HCT116 (cell line): Measurements from ENCODE around the gene SDF2. TPM values are rescaled to one million over a fixed set of nuclear protein-coding genes. Genes with fewer than 3 reads are reported as not detected.

Experiments used
- ATAC-seq: fragments of 200-7000 bp; cut with Tn5 transposase; 2 replicates; pipeline ENCODE4 v1.9.1; 2020; ENCODE audit warnings: mild to moderate bottlenecking, moderate library complexity
- BruUV-seq: library from RNA; stranded (reverse); fragments of 400-500 nt; replicated peaks from 2 replicates; lab custom pipeline; 2021; lab: Mats Ljungman, UMichigan
- CTCF ChIA-PET: fragments of 300-600 bp; sonication (Branson Sonifier 250); formaldehyde crosslinking; loops from one replicate; lab custom pipeline; 2021; ENCODE audit warnings: antibody characterized with exemption; lab: Charles Lee
- POLR2A ChIA-PET: fragments of 300-600, 350-600 bp; sonication (Branson Sonifier 250); formaldehyde crosslinking; loops from one replicate; lab custom pipeline; 2021; ENCODE audit warnings: antibody characterized with exemption; lab: Charles Lee
- RAD21 ChIA-PET, 2 experiments: fragments of 300-600 bp; sonication (Branson Sonifier 250); formaldehyde crosslinking; loops; one replicate each; lab custom pipeline; 2023; ENCODE audit warnings: low total read pairs in 2 of 2; ENCODE audit not compliant: uncharacterized antibody in 2 of 2, unreplicated experiment in 2 of 2, low non-redundant PET in 1 of 2; lab: Charles Lee
- DNase-seq: peaks from one replicate; pipeline ENCODE4 v3.0.0-alpha.2; 2010; ENCODE audit warnings: low read depth, low spot score
- H2AFZ ChIP-seq: fragments of 200-600 bp; shearing (Covaris generic), sonication (generic); 2 replicates; pipeline ENCODE4 v1.6.1; 2017; ENCODE audit warnings: low read depth, mixed run types, mixed read lengths, antibody characterized with exemption, low read length; ENCODE audit not compliant: poor library complexity, severe bottlenecking
- H3K27ac ChIP-seq: 2 replicates; pipeline ENCODE4 v1.5.1; 2012; ENCODE audit warnings: low read depth, low read length
- H3K27me3 ChIP-seq: fragments of 200-600 bp; sonication (generic); 2 replicates; pipeline ENCODE4 v1.6.1; 2016; ENCODE audit warnings: mixed run types, low read length, mixed read lengths; ENCODE audit not compliant: insufficient read depth
- H3K36me3 ChIP-seq, 2 experiments: fragments of 200-500 bp in 1 of 2; fragments of 200-600 bp in 1 of 2; sonication (Bioruptor generic) in 1 of 2; sonication (generic) in 1 of 2; 2 replicates each; pipeline versions ENCODE4 v1.5.1 to v1.6.1; 2014 to 2016; ENCODE audit warnings: low read length in 2 of 2, inconsistent platforms in 1 of 2, mixed read lengths in 1 of 2, mixed run types in 1 of 2; ENCODE audit not compliant: insufficient read depth in 2 of 2, control insufficient read depth in 1 of 2
- H3K4me1 ChIP-seq, 2 experiments: fragments of 200-600 bp in 1 of 2; sonication (generic) in 1 of 2; 2 replicates each; pipeline versions ENCODE4 v1.5.1 to v1.6.1; 2012 to 2017; ENCODE audit warnings: low read length in 2 of 2, inconsistent platforms in 1 of 2, mild to moderate bottlenecking in 1 of 2, mixed read lengths in 1 of 2, mixed run types in 1 of 2, moderate library complexity in 1 of 2; ENCODE audit not compliant: insufficient read depth in 2 of 2, control insufficient read depth in 1 of 2
- H3K4me2 ChIP-seq: fragments of 200-600 bp; sonication (generic); 2 replicates; pipeline ENCODE4 v1.6.1; 2017; ENCODE audit warnings: mixed run types, low read length, mixed read lengths
- H3K4me3 ChIP-seq, 2 experiments: fragments of 200-600 bp in 1 of 2; sonication (generic) in 1 of 2; replicated peaks in 1 of 2; 2 replicates each; pipeline ENCODE4 v1.5.1; 2011 to 2016; ENCODE audit warnings: low read length in 2 of 2, control low read depth in 1 of 2, low read depth in 1 of 2, mild to moderate bottlenecking in 1 of 2, mixed read lengths in 1 of 2, mixed run types in 1 of 2
- H3K79me2 ChIP-seq: fragments of 200-600 bp; sonication (generic); 2 replicates; pipeline ENCODE4 v1.6.1; 2017; ENCODE audit warnings: mild to moderate bottlenecking, mixed run types, low read length, moderate library complexity, mixed read lengths; ENCODE audit not compliant: insufficient read depth
- H3K9ac ChIP-seq: fragments of 200-600 bp; sonication (generic); 2 replicates; pipeline ENCODE4 v1.6.1; 2016; ENCODE audit warnings: low read length, mixed read lengths
- H3K9me2 ChIP-seq: fragments of 200-600 bp; sonication (generic), shearing (Covaris generic); 2 replicates; pipeline ENCODE4 v1.6.1; 2017; ENCODE audit warnings: mixed run types, mild to moderate bottlenecking, moderate library complexity; ENCODE audit not compliant: insufficient read depth
- H3K9me3 ChIP-seq, 2 experiments: fragments of 200-500 bp in 1 of 2; fragments of 200-600 bp in 1 of 2; sonication (Bioruptor generic) in 1 of 2; sonication (generic) in 1 of 2; 2 replicates each; pipeline ENCODE4 v1.6.1; 2014 to 2017; ENCODE audit warnings: low read length in 2 of 2, mixed read lengths in 2 of 2, inconsistent platforms in 1 of 2, low read depth in 1 of 2, mild to moderate bottlenecking in 1 of 2, mixed run types in 1 of 2, moderate library complexity in 1 of 2; ENCODE audit not compliant: control insufficient read depth in 1 of 2, insufficient read depth in 1 of 2
- H4K20me1 ChIP-seq: fragments of 200-600 bp; sonication (generic), shearing (Covaris generic); 2 replicates; pipeline ENCODE4 v1.6.1; 2017; ENCODE audit warnings: mixed run types, mild to moderate bottlenecking, moderate library complexity; ENCODE audit not compliant: insufficient read depth
- CBX3 ChIP-seq: IDR thresholded peaks from 2 replicates; pipeline ENCODE4 v1.6.1; 2012; ENCODE audit warnings: low read depth
- CEBPB ChIP-seq: IDR thresholded peaks from 2 replicates; pipeline ENCODE4 v1.6.1; 2012; ENCODE audit warnings: low read depth
- EGR1 ChIP-seq: IDR thresholded peaks from 2 replicates; pipeline ENCODE4 v1.6.1; 2012; ENCODE audit warnings: low read depth
- ELF1 ChIP-seq: IDR thresholded peaks from 2 replicates; pipeline ENCODE4 v1.6.1; 2012; ENCODE audit warnings: low read depth, borderline replicate concordance
- EZH2 ChIP-seq: fragments of 200-600 bp; sonication (generic); IDR thresholded peaks from 2 replicates; pipeline ENCODE4 v1.6.1; 2017; ENCODE audit warnings: antibody characterized with exemption, mixed run types
- POLR2A ChIP-seq: IDR thresholded peaks from 2 replicates; pipeline ENCODE4 v1.7.0; 2011; ENCODE audit warnings: borderline replicate concordance; ENCODE audit not compliant: insufficient read depth, insufficient read length; ENCODE audit errors: extremely low read depth
- POLR2AphosphoS5 ChIP-seq: IDR thresholded peaks from 2 replicates; pipeline ENCODE4 v1.6.1; 2011; ENCODE audit warnings: mild to moderate bottlenecking, low read depth, low read length, moderate library complexity
- RAD21 ChIP-seq: IDR thresholded peaks from 2 replicates; pipeline ENCODE4 v1.6.1; 2012; ENCODE audit warnings: low read depth, mild to moderate bottlenecking
- SP1 ChIP-seq: IDR thresholded peaks from 2 replicates; pipeline ENCODE4 v1.6.1; 2012; ENCODE audit warnings: low read depth
- SRF ChIP-seq: IDR thresholded peaks from 2 replicates; pipeline ENCODE4 v1.6.1; 2012; ENCODE audit warnings: low read depth
- TCF7L2 ChIP-seq: IDR thresholded peaks from 2 replicates; pipeline ENCODE4 v1.7.0; 2011; ENCODE audit warnings: borderline replicate concordance, inconsistent platforms; ENCODE audit not compliant: insufficient read depth, insufficient read length; ENCODE audit errors: extremely low read depth
- YY1 ChIP-seq: IDR thresholded peaks from 2 replicates; pipeline ENCODE4 v1.6.1; 2011; ENCODE audit warnings: low read length, low read depth, moderate library complexity, mild to moderate bottlenecking; ENCODE audit not compliant: insufficient replicate concordance; ENCODE audit errors: extremely low read depth
- ZFX ChIP-seq: fragments of 450-650 bp; IDR thresholded peaks from 2 replicates; pipeline ENCODE4 v1.6.1; 2017
- ZNF274 ChIP-seq: fragments of 200-500 bp; sonication (Bioruptor generic); IDR thresholded peaks from 2 replicates; pipeline ENCODE4 v1.6.1; 2014; ENCODE audit warnings: mild to moderate bottlenecking, low read depth, low read length, inconsistent platforms
- intact Hi-C: fragments of 100-400 bp; cut with micrococcal nuclease; formaldehyde crosslinking; loops from 2 replicates; pipeline ENCODE4 v1.10.0; 2022
- total RNA-seq: library from RNA; stranded (reverse); gene quantifications from one replicate; pipeline ENCODE4 v1.2.1, GENCODE V29; 2021; ENCODE audit not compliant: unreplicated experiment
- TF ChIP-seq, protein P1 (sequence below), 3 experiments: fragments of 200-600 bp in 1 of 3; sonication (generic) in 1 of 3; IDR thresholded peaks in 2 of 3; conservative IDR thresholded peaks in 1 of 3; 2 replicates each; pipeline ENCODE4 v1.5.1; 2012 to 2017; ENCODE audit warnings: low read depth in 2 of 3, low read length in 2 of 3, antibody characterized with exemption in 1 of 3, borderline replicate concordance in 1 of 3, control low read depth in 1 of 3, mild to moderate bottlenecking in 1 of 3, mixed read lengths in 1 of 3, mixed run types in 1 of 3, moderate library complexity in 1 of 3; ENCODE audit not compliant: insufficient read depth in 1 of 3
- TF ChIP-seq, protein P2 (sequence below): IDR thresholded peaks from 2 replicates; pipeline ENCODE4 v1.6.1; 2012
- TF ChIP-seq, protein P3 (sequence below): IDR thresholded peaks from 2 replicates; pipeline ENCODE4 v1.6.1; 2012; ENCODE audit warnings: low read depth

SDF2 gene
- total RNA-seq, 1 experiment from 2014 or later, result 41.3 TPM

DNA sequence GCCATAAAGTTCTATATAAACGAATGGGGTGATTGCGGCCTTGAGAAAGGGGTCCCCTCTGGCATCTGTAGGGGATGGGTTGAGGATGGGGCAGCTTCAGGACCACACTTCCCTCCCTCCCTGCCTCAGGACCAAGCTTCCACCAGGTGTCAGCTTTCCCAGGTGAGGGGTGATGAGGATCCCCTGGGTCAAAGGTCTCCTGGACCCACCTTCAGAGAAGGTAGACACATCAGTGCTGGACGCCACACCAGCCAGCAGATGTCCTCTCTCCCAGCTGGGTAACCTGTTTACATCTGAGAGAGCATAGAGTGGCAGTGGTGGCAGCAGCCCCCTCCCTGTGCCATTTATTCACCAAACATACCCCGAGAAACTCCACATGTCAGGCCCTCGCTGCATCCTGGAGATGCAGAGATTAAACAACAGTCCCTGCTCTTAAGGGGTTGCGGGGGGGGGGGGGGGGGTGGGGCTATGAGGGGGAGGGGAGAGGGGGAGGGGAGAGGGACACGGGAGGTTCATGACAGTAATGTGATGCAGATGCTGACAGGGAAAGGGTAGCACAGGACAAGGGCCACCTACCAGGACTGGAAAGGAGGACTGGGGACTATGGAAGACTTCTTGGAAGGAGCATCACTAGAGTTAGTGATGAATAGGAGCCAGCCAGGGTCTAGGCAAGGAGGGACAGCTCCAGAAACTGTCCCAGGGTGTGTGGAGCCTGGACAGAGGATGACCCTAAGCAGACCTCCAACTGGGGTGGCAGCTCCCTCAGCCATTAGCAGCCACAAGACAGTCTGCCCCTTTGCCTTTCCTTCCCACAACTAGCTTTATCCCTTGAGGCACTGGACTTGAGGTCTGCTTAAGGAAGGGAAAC lies 45.0 kb upstream of the SDF2 start:
- no peaks in the 10 kb centered on the region for H3K9me3 ChIP-seq
- no TSS peak for BruUV-seq
- H3K9ac ChIP-seq, result no peak overlapping the region
- DNase-seq, result no peak
- H4K20me1 ChIP-seq, result no peaks in the 10 kb centered on the region
- ChIA-PET CTCF (no interaction called here), RAD21 (no interaction called here), POLR2A (no interaction called here)
- H2AFZ ChIP-seq, result no peak overlapping the region
- no peaks in the 10 kb centered on the region for H3K79me2 ChIP-seq
- no peaks in the 10 kb centered on the region for H3K9me2 ChIP-seq
- peaks cover 8 to 15% of the 10 kb centered on the region in 2 experiments for H3K4me1 ChIP-seq
- H3K4me2 ChIP-seq, result no peak overlapping the region
- no peak for ATAC-seq
- H3K27ac ChIP-seq, result no peak overlapping the region
- H3K4me3 ChIP-seq, result no peak overlapping the region
- TF ChIP-seq, protein P1, sequence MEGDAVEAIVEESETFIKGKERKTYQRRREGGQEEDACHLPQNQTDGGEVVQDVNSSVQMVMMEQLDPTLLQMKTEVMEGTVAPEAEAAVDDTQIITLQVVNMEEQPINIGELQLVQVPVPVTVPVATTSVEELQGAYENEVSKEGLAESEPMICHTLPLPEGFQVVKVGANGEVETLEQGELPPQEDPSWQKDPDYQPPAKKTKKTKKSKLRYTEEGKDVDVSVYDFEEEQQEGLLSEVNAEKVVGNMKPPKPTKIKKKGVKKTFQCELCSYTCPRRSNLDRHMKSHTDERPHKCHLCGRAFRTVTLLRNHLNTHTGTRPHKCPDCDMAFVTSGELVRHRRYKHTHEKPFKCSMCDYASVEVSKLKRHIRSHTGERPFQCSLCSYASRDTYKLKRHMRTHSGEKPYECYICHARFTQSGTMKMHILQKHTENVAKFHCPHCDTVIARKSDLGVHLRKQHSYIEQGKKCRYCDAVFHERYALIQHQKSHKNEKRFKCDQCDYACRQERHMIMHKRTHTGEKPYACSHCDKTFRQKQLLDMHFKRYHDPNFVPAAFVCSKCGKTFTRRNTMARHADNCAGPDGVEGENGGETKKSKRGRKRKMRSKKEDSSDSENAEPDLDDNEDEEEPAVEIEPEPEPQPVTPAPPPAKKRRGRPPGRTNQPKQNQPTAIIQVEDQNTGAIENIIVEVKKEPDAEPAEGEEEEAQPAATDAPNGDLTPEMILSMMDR (IDR thresholded peaks at IDR 0.05 in 2 of 3, conservative IDR thresholded peaks at IDR 0.05 in 1 of 3; ENCODE audit: borderline replicate concordance in 1 of 3, insufficient read depth in 1 of 3, low read depth in 2 of 3, low read length in 2 of 3), result no peak
- TF ChIP-seq, protein P2, sequence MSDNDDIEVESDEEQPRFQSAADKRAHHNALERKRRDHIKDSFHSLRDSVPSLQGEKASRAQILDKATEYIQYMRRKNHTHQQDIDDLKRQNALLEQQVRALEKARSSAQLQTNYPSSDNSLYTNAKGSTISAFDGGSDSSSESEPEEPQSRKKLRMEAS, result no peak
- TF ChIP-seq ZFX, result no peak
- no peak for TF ChIP-seq EGR1
- no peak for TF ChIP-seq ZNF274
- TF ChIP-seq POLR2AphosphoS5, result no peak
- TF ChIP-seq SP1, result no peak
- TF ChIP-seq ELF1, result no peak
- TF ChIP-seq CEBPB, result no peak
- TF ChIP-seq, protein P3, sequence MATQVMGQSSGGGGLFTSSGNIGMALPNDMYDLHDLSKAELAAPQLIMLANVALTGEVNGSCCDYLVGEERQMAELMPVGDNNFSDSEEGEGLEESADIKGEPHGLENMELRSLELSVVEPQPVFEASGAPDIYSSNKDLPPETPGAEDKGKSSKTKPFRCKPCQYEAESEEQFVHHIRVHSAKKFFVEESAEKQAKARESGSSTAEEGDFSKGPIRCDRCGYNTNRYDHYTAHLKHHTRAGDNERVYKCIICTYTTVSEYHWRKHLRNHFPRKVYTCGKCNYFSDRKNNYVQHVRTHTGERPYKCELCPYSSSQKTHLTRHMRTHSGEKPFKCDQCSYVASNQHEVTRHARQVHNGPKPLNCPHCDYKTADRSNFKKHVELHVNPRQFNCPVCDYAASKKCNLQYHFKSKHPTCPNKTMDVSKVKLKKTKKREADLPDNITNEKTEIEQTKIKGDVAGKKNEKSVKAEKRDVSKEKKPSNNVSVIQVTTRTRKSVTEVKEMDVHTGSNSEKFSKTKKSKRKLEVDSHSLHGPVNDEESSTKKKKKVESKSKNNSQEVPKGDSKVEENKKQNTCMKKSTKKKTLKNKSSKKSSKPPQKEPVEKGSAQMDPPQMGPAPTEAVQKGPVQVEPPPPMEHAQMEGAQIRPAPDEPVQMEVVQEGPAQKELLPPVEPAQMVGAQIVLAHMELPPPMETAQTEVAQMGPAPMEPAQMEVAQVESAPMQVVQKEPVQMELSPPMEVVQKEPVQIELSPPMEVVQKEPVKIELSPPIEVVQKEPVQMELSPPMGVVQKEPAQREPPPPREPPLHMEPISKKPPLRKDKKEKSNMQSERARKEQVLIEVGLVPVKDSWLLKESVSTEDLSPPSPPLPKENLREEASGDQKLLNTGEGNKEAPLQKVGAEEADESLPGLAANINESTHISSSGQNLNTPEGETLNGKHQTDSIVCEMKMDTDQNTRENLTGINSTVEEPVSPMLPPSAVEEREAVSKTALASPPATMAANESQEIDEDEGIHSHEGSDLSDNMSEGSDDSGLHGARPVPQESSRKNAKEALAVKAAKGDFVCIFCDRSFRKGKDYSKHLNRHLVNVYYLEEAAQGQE, result no peak
- no peak for TF ChIP-seq TCF7L2
- TF ChIP-seq SRF, result no peak
- TF ChIP-seq CBX3, result no peak
- no peak for TF ChIP-seq POLR2A
- no peak for TF ChIP-seq YY1
- TF ChIP-seq EZH2, result no peak
- TF ChIP-seq RAD21, result no peak
- intact Hi-C loops, result no loop called here
- H3K27me3 ChIP-seq, result no peaks in the 10 kb centered on the region
- H3K36me3 ChIP-seq, result peaks cover 4 to 8% of the 10 kb centered on the region in 2 experiments; a peak in 3 of 4 replicates
